Measurements from ENCODE around the gene LTK. TPM values are rescaled to one million over a fixed set of nuclear protein-coding genes. Genes with fewer than 3 reads are reported as not detected.
A peak's percentile ranks its signal among the peaks of the same experiment; 100 is the strongest.

The LTK gene
- polyA plus RNA-seq, 1 donor (not counting 4 experiments of a cell fraction or from before 2014, with no cell fraction given) = not detected

DNA sequence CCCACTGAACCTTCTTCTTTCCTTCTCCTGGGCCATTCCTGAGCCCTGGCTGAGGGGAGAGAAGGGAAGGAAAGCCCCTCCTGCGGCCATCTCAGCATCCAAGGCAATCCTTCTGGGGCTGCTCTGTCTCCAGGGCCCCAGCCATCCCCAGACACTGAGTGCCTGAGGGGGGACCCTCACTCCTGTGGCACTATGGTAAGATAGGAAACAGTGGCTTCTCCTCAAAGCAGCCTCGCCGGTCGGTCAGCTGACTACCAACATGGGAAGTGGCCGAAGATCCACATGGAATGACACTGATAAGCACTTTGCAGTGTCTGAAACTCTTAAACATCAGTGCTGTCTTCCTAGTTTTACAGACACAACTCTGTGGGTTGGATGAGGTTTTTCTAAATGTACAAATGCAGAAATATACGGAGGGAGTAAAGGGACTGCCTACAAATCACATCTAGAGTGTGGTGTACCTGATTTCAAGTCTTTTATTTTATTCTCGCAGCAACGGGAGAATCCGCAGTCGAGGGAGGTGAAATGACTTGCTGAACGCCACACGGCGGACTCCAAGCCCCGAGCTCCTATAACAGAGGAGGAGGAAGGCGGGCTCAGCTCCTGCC is 20.9 kb downstream of the LTK start:
- dilution Hi-C loops (cut with MboI; ENCODE audit: extremely low pct_ligation_motif_present, low sequenced_read_pairs) = no loop called here
- no peak for FAIRE-seq
- TF ChIP-seq EZH2 (IDR thresholded peaks at IDR 0.05; ENCODE audit: low read length) (no peak), CTCF (optimal IDR thresholded peaks at IDR 0.05 in 1 of 3, IDR thresholded peaks at IDR 0.05 in 1 of 3, conservative IDR thresholded peaks at IDR 0.05 in 1 of 3; ENCODE audit: extremely low read depth in 1 of 3, insufficient read depth in 2 of 3, low read length in 3 of 3) (no peak)

DNA sequence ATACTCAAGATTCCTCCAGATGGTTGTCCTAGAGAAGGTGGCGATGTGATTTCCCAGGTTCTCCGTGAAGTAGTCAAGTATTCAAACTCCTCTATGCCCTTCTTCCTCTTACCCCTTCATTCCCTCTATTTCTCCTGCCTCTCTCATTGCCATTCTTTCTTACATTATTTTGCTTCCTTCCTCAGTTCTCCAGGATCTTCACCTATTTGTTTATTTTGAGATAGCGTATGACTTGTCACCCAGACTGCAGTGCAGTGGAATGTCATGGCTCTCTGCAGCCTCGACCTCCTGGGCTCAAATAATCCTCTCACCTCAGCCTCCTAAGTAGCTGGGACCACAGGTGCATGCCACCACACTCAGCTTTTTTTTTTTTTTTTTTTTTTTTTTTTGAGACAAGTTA is 21.7 kb downstream of the LTK start:
- no peaks in the 10 kb centered on the region for H3K9me3 ChIP-seq (ENCODE audit: control insufficient read depth, low read depth, low read length)
- DNase-seq (ENCODE audit: low read depth, low spot score) = no peak
- no peaks in the 10 kb centered on the region for H3K79me2 ChIP-seq (ENCODE audit: control insufficient read depth, insufficient read depth, low read length)
- H2AFZ ChIP-seq (ENCODE audit: control insufficient read depth, low read length) = no peak overlapping the region
- H3K9ac ChIP-seq (ENCODE audit: control insufficient read depth, extremely low read depth, insufficient read depth, low read length) = no peak overlapping the region
- H4K20me1 ChIP-seq (ENCODE audit: control insufficient read depth, extremely low read depth, insufficient read depth, low read length) = no peaks in the 10 kb centered on the region
- no peak for TF ChIP-seq EZH2 (IDR thresholded peaks at IDR 0.05; ENCODE audit: low read length)
- no peak for TF ChIP-seq CTCF (optimal IDR thresholded peaks at IDR 0.05 in 1 of 3, IDR thresholded peaks at IDR 0.05 in 1 of 3, conservative IDR thresholded peaks at IDR 0.05 in 1 of 3; ENCODE audit: extremely low read depth in 1 of 3, insufficient read depth in 2 of 3, low read length in 3 of 3)
- dilution Hi-C loops (cut with MboI; ENCODE audit: extremely low pct_ligation_motif_present, low sequenced_read_pairs) = no loop called here
- no peak overlapping the region for H3K4me3 ChIP-seq (ENCODE audit: control insufficient read depth in 2 of 3, extremely low read depth in 1 of 3, insufficient read depth in 2 of 3, low read depth in 1 of 3, low read length in 3 of 3)
- no peaks in the 10 kb centered on the region for H3K9me1 ChIP-seq (ENCODE audit: control insufficient read depth, extremely low read depth, insufficient read depth, low read length)
- FAIRE-seq = no peak
- no peaks in the 10 kb centered on the region for H3K36me3 ChIP-seq (ENCODE audit: control insufficient read depth in 2 of 2, extremely low read depth in 1 of 2, insufficient read depth in 2 of 2, low read length in 2 of 2)
- peaks cover 26% of the 10 kb centered on the region for H3K4me1 ChIP-seq (ENCODE audit: control insufficient read depth, extremely low read depth, insufficient read depth, low read length)
- H3K4me2 ChIP-seq (ENCODE audit: control insufficient read depth, extremely low read depth, insufficient read depth, low read depth, low read length) = no peak overlapping the region
- no peak overlapping the region for H3K27ac ChIP-seq (ENCODE audit: control insufficient read depth, insufficient read depth, low read length)
- H3K27me3 ChIP-seq (ENCODE audit: control insufficient read depth, extremely low read depth, insufficient read depth, low read length) = peaks cover 30% of the 10 kb centered on the region

More for the DNA sequence above, 20.9 kb downstream of the LTK start:
- peak overlapping the region in 2 of 3 experiments; percentile 57 to 67 for H3K4me3 ChIP-seq (ENCODE audit: control insufficient read depth in 2 of 3, extremely low read depth in 1 of 3, insufficient read depth in 2 of 3, low read depth in 1 of 3, low read length in 3 of 3)
- H3K9me1 ChIP-seq (ENCODE audit: control insufficient read depth, extremely low read depth, insufficient read depth, low read length) = no peaks in the 10 kb centered on the region
- H3K27me3 ChIP-seq (ENCODE audit: control insufficient read depth, extremely low read depth, insufficient read depth, low read length) = peaks cover 33% of the 10 kb centered on the region
- peak overlapping the region; percentile 68 for H3K4me2 ChIP-seq (ENCODE audit: control insufficient read depth, extremely low read depth, insufficient read depth, low read depth, low read length)
- no peaks in the 10 kb centered on the region for H3K79me2 ChIP-seq (ENCODE audit: control insufficient read depth, insufficient read depth, low read length)
- no peak overlapping the region for H3K27ac ChIP-seq (ENCODE audit: control insufficient read depth, insufficient read depth, low read length)
- H3K9ac ChIP-seq (ENCODE audit: control insufficient read depth, extremely low read depth, insufficient read depth, low read length) = peak overlapping the region; percentile 54
- no peak for DNase-seq (ENCODE audit: low read depth, low spot score)
- H3K9me3 ChIP-seq (ENCODE audit: control insufficient read depth, low read depth, low read length) = no peaks in the 10 kb centered on the region
- peak overlapping the region; percentile 81 for H2AFZ ChIP-seq (ENCODE audit: control insufficient read depth, low read length)
- H3K4me1 ChIP-seq (ENCODE audit: control insufficient read depth, extremely low read depth, insufficient read depth, low read length) = peaks cover 26% of the 10 kb centered on the region
- no peaks in the 10 kb centered on the region for H4K20me1 ChIP-seq (ENCODE audit: control insufficient read depth, extremely low read depth, insufficient read depth, low read length)
- H3K36me3 ChIP-seq (ENCODE audit: control insufficient read depth in 2 of 2, extremely low read depth in 1 of 2, insufficient read depth in 2 of 2, low read length in 2 of 2) = no peaks in the 10 kb centered on the region
